Activated gamma-delta T cell treated with anti-CD3 and anti-CD28 coated beads, Interleukin-2, amount 50 U/mL, for 16 hours (primary cell): Measurements from ENCODE around the gene ARHGAP25.

Experiments used
- DNase-seq: peaks from one replicate; pipeline ENCODE4 v3.0.0-alpha.2; 2020; ENCODE audit warnings: low read depth

The ARHGAP25 gene

GRCh38 chr2:68720665-68721064 is 13.9 kb upstream of the ARHGAP25 start:
- DNase-seq = no peak

GRCh38 chr2:68721482-68722101 is 13.0 kb upstream of the ARHGAP25 start:
- DNase-seq = no peak

- no peak for DNase-seq
Measured at GRCh38 chr2:68722712-68723111, 11.9 kb upstream of the ARHGAP25 start.

DNA sequence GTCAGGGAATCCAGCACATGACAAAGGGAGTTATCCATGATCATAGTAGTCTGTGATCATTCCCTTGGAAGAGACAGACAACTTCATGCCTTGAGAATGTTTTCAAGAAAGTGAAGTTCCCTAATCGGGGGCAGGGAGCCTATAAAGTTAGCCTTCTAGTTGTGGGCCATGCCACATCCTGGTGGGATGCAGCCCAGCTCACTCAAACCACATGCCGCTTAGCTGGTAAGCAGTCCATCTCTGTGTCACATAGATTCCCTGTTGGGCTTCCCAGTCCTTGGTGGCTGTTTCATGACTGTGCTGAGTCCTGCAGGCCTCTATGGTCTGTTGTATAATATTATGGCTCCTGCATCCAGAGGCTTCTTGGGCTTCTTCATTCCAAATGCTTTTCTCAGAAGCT is 11.4 kb upstream of the ARHGAP25 start:
- no peak for DNase-seq

DNA sequence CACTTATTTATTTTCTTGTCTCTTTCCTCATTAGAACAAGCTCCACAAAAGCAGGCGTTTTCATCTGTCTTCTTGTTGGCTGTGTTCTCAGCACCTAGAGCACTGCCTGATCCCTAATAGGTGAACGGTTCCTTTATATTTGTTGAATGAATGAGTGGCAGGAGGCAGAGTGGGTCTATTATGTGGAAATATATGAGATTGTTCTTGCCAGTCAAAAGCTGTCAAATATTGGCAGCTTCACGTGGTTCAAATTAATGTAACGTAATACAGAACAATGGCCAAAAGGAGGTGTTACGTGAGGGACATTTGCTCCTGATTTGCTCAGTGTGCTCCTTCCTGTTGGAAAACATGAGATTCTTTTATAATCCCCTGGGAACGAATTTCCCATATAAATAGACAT is 8.5 kb upstream of the ARHGAP25 start:
- DNase-seq = no peak

DNA sequence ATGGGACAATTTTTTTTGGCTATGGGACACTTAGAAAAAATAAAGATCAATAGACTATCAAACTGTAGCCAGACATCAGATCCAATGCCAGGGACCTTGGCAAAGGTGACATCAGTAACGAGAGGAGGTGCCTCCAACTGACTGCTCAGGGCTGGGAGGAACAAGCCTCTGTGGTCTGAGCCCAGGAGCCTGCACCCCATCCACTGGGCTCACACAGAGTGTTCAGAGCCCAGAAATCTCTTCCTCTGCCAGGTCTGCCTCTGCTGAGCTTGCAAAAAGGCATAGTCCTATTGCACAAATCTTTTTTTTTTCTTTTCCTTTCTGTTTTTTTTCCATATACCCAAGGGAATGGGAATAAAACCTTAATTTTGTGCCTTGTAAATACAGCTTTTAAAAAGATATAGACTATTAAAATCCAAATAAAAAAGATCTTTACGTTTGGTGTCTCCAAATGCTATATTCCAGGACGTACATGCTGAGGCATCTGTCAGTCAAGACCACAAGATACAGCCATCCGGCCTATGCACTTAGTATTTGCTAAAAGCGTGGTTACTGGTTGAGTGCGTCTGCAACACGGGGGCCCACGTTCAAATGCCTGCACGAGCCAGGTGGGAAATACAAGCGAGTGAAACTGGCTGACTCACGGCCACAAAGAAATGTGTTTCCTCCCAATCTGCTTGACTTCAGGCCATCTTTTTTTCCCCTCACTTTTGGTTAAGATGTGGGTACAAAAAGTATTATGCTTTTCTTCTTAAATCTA is 7.8 kb upstream of the ARHGAP25 start:
- DNase-seq = peak; percentile 70

DNA sequence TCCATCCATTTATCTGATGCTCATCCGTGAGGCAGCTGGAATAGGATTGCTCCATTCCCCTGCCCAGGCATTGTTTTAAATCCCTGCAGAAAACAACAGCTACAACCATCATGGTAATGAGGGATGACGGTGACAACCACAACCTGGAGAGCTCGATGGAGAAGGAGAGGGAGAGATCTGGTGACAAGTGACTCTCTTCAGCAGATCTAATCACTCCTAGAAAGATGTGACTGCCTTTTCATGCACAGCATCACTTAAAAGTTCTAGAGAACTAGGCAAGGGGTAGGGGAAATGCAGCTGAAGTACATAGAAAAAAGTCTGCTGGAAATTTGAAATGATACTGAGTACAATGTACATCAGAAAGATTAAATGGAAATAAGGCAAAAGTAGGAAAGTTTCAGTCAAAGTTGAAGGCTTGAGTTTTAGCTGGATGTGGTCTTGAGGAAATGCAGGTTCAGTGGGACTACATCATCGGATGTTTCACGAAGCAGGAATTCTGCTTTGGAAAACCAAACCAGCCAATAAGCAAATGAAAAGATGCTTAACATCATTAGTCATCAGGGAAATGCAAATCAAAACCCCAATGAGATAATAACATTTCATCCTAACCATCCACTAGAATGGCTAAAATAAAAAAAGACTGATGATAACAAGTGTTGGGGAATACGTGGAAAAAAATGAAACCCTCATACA is 6.8 kb upstream of the ARHGAP25 start:
- no peak for DNase-seq

- DNase-seq = no peak
Measured at GRCh38 chr2:68730828-68731227, 3.8 kb upstream of the ARHGAP25 start.

GRCh38 chr2:68732036-68732932 is 2.3 kb upstream of the ARHGAP25 start:
- DNase-seq = no peak

GRCh38 chr2:68733365-68733764 is 1.2 kb upstream of the ARHGAP25 start:
- no peak for DNase-seq

DNA sequence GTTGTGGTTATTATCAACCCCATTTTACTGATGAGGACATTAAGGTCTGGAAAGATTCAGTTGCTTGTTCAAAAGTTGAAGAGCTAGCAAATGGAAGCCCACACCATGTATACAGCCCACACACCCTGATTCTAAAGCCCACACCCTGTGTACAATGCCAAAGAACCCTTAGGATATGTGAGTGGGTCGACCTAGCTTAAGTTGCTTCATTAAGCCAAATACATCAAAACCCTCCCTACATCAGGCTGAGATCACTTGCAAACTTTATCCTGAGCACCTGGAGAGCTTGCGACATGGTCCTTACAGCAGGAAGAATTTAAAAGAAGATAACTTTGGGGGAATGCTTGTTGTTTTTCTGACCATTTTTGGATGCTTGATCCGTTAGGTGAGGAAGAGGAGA is 435 bp upstream of the ARHGAP25 start:
- no peak for DNase-seq

DNA sequence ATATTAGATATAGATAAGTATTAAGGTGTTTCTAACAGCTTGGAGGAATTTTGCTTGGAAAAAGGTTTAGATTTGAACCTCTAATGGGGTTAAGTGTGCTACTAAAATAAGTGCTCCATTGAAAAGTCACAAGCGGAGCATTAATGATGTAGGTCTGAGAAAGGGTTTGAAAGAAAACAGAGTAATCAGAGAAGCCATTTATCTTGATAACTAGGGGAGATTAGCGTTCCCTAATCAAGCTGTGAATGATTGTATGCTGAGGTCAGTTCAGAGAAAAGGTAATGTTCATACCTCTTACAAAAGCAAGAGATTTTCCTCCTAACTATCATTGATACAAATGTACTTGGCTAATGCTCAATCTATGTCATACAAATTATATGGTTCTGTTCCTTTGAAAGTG is 1.5 kb downstream of the ARHGAP25 start:
- DNase-seq = no peak

DNA sequence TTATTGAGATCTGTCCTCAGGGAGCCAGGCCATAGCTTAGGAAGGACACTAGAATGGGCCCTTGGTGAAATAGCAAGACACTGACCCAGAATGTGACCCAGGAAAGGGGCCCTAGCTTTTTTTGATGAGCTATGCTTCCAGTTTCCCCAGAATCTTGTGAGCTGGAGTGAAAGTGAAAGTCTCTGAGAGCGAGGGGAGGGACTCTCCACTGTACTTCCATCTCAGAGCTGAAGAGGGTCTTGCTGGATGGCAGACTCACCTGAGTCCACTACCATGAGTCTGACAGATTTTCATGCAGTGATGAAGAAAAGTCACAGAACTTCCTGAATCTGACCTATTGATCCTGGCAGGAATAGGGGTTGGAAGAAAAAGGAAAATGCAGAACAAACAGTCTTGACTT is 3.1 kb downstream of the ARHGAP25 start:
- no peak for DNase-seq

GRCh38 chr2:68738906-68739594 is 4.4 kb downstream of the ARHGAP25 start:
- no peak for DNase-seq

GRCh38 chr2:68739595-68740399 is 5.2 kb downstream of the ARHGAP25 start:
- no peak for DNase-seq

GRCh38 chr2:68740400-68740914 is 5.8 kb downstream of the ARHGAP25 start:
- no peak for DNase-seq

DNA sequence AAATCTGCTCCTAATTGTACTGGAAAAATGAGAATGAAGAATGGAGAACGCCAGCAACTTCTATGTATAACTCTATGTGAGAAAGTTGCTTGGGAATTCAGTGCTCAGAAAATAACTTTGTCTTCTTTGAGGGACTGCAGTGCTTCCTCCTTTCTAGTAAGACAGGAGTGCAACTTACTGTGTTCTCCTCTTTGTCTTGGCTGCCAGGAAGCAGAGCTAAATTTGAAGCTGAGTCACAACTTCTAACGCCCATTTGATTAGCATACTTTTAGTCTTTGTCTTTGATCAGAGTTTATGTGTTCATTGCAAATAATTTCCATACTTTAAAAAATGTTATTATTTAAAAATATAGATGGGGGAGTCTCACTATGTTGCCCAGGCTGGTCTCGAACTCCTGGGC is 6.6 kb downstream of the ARHGAP25 start:
- DNase-seq = no peak

DNA sequence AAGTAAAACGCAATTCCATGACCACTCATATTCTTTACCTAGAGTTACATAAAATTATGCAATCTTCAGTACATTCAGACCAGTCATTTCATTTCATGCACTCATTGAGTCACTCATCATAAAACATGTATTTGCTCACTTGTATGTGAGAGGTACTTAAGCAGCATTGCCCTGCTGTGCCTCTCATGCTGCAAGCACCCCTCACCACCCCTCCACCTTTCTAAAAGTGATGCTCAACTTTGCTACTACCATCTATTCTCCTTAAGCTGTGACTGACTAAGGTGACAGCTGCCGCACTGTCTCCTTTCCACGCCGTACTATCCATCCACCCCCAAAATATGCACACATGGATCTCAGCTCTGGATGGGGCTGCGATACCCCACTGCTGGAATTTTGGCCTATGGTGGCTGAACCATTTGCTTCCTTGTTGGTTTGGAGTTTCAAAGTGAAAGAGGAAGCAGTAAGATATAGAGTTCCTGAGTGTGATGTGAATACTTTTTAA is 7.2 kb downstream of the ARHGAP25 start:
- DNase-seq = no peak

DNA sequence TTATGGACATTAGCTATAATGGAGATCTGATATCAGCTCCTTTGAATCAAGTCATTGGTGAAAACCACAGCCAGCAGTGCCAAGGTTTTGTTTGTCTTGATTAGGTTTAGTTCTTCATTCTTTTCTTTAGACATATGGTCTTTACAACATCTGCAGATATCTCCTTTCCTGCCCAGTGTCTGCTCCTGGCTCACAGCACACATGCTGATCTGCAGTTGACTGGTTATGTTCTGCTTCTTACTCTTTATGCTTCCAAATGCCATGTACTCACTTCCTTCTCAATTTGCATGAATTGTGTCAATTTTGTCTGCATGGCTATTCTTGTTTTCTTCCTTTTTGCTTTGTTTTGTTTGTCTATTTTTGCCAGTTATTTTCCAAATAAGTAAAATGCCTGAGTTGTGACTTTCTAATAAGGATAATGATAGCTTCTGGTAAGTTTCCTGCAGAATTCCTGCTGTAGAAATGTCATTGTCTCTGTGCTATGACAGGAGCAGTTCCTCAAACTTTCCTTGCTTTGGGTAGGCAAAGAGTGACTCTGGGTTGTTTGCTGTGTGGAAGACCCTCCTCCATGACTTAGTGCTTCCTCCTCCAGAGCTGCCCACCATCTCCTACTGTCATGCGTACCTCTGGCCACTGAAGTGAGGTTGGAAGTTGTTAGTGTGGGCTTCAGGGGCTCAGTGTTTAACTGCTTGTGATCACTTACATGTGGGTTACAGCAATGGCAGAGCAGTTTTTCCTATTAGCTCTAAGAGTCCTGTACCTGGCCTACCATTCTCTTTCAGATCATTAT is 8.2 kb downstream of the ARHGAP25 start:
- DNase-seq = no peak

DNA sequence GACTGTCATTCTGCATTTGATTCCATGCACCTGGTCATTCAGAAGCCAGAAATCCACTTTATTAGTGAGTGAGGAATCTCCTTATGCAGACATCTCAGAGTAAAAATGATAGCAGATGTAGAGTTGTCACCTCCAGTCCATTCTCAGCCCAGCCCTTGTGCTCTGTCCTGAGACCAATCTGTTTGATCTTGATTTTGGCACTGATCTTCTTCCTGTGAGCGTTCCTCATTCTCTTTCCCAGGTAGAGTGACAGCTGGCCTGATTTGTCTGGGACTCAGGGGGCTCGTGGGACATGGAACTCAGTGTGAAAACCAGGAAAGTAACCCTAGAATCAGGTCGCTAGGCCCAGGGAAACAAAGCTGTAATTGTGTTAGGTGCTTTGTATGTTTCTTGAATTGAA is 8.9 kb downstream of the ARHGAP25 start:
- no peak for DNase-seq
